GM19193 (cell line): ENCODE measurements around the gene OSBPL10.

Experiments used
- POLR2A ChIP-seq: IDR thresholded peaks from 4 replicates; pipeline ENCODE4 v1.6.1; 2011; ENCODE audit not compliant: insufficient read depth, insufficient read length; ENCODE audit errors: extremely low read depth

OSBPL10 gene

DNA sequence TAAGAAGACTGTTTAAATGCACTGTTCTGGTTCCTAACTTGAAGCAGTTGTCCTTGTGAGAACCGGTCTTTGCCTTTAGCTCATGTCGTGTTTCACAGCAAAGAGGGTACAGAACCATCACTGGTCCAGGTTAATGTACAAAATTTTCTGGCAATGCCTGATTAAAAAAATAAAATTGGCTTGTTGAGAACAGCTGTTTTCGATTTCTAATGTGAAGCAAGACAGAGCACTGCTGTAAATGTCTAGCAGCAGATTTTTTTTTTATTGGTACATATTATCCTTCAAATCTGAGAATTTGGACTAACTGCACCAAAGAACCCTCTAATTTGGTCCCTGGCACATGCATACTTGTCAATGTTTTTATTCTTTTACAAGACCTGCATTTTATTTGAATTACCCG lies 345.0 kb downstream of the OSBPL10 start:
- no peak for TF ChIP-seq POLR2A

GRCh38 chr3:31635545-31635944 lies 345.5 kb downstream of the OSBPL10 start:
- no peak for TF ChIP-seq POLR2A

DNA sequence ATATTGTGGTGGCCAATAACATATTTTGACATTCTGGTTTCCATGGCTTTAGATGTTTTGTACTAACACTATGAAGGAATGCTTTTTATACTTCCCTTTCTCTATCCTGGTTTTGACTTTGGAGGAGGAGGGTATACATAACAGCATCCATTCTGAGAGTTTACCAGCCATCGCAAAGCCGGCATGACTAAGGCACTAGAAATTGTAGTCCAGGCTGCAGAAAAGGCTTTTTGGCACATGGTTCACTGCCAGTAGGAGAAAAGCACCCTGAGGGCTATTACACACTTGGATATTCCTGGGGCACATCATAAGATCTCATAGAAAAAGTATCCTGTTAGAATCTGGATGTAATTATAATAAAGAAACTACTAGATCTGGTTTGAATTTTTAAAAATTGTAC lies 346.6 kb downstream of the OSBPL10 start:
- no peak for TF ChIP-seq POLR2A

- no peak for TF ChIP-seq POLR2A
Measured at GRCh38 chr3:31629054-31629453, 352.0 kb downstream of the OSBPL10 start.

GRCh38 chr3:31625358-31625757 lies 355.7 kb downstream of the OSBPL10 start:
- TF ChIP-seq POLR2A: no peak

GRCh38 chr3:31624083-31624709 lies 356.9 kb downstream of the OSBPL10 start:
- TF ChIP-seq POLR2A: no peak

- TF ChIP-seq POLR2A: no peak
Measured at GRCh38 chr3:31622636-31623288, 358.3 kb downstream of the OSBPL10 start.

- no peak for TF ChIP-seq POLR2A
Measured at GRCh38 chr3:31621314-31621713, 359.7 kb downstream of the OSBPL10 start.

- TF ChIP-seq POLR2A: no peak
Measured at GRCh38 chr3:31620656-31621055, 360.4 kb downstream of the OSBPL10 start.

- TF ChIP-seq POLR2A: no peak
Measured at GRCh38 chr3:31616711-31617110, 364.4 kb downstream of the OSBPL10 start.

DNA sequence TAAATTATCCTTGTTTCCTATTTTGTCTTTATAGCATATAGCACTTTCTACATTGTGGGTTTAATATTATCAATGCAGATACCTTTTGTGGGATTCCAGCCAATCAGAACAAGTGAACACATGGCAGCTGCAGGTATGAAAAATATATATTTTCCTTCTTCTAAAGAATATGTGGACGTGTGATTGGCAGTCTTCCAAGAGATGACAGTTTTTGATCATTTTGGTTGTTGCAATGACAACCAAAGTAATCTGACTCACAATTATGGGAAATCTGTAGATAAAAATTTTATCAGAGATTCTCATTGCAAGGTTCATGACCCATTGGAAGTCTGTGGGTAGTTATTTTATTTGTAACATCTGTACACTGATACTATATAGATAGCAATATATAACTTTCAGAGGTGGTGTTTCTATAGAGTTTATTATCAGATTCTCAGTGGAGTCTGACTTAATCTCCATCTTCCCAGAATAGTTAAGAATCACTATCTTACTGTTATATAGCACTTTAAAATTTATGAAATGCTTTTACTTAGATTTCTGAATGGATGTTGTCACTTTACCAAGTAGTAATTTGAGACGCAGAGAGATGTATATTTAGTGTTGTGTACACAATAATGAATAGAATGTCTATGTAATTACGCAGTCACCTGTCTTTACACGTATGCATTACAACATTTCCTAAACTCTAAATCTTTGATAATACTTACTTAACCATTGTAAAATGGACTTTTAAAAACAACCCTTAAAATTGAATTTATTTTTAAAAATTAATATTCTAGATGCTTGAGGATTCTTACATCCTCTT lies 365.8 kb downstream of the OSBPL10 start:
- TF ChIP-seq POLR2A: no peak

DNA sequence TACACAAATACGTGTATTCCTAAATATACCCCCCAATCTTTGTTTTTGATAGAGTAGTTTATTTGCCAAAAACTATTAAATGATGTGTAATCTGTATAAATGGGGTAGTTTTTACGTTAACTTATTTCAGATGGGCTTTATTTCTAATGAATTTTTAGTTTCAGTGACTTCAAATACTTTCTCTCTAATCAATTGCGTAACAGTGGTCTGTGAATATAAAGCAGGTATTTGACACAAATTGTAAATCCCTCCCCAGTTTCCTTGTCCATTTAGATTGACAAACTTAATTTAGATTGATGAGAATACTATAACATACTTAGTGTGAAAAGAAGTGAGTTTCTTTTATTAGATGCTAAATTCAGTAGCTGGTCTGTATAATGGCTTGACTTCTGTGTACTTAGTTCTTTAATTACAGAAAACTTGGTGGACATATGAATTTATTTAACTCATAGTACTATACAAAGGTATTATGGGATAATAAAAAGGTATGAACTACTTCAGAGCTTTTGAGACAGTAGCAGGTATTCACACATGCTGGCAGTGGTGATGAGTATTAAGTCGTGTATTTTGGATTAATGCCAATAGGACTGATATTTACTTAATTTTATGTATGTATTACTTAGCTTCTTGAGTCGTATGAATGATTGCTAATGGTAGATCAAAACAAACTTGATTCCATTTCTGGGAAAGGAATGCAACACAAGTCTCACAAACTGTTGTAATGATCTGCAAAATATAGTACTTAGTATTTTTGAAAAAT lies 366.7 kb downstream of the OSBPL10 start:
- TF ChIP-seq POLR2A: no peak

DNA sequence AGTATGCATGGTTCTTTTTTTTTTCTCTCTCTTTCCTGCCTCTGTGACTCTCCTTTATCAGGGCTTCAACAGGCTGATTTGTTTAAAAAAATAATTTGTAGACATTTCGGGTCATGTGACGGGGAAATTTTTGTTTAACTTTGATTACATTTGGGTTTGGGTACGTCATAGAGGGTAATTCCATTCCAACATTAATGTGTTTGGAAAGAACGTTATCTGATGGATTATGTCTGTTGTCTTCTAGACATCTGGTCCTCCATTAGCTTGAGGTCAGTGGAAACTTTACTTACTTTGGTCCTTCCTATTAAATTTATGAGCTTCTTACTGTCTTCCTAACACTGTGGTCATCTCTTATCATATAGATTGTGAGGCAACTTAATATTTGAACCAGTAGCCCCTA lies 367.4 kb downstream of the OSBPL10 start:
- TF ChIP-seq POLR2A: no peak

- TF ChIP-seq POLR2A: no peak
Measured at GRCh38 chr3:31613177-31613576, 367.9 kb downstream of the OSBPL10 start.
